CD4-positive, alpha-beta T cell treated with Interferon alpha-2 for 1 hour (primary cell): Measurements from ENCODE around the gene C1QTNF9B.

ENCODE experiments used
- DNase-seq, 2 donors: peaks; one replicate each; pipeline ENCODE4 v3.0.0-alpha.2; 2020 to 2022

Gene C1QTNF9B

DNA sequence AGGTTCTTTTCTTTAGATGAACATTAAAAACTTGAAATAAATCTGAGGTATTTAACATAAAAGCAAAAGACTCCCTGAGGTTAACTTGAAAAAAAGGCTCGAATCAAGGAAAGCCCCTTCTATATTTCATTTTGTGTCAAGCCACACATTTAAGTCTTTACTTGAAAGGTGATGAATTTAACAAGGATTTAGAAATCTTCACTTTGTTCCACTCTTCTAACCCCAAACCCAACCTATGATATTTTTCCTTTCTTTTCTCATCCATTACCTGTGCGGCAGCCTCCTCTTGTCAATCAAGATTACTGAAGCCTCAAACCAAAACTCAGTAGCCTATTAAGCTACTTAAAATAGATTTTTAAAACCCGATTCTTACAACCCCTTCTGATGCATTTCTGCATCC lies 41.9 kb downstream of the C1QTNF9B start:
- no peak for DNase-seq

GRCh38 chr13:23852351-23852750 lies 45.0 kb downstream of the C1QTNF9B start:
- DNase-seq: no peak

- DNase-seq: no peak
Observed at GRCh38 chr13:23851106-23851505, 46.2 kb downstream of the C1QTNF9B start.

GRCh38 chr13:23850134-23850533 lies 47.2 kb downstream of the C1QTNF9B start:
- no peak for DNase-seq

DNA sequence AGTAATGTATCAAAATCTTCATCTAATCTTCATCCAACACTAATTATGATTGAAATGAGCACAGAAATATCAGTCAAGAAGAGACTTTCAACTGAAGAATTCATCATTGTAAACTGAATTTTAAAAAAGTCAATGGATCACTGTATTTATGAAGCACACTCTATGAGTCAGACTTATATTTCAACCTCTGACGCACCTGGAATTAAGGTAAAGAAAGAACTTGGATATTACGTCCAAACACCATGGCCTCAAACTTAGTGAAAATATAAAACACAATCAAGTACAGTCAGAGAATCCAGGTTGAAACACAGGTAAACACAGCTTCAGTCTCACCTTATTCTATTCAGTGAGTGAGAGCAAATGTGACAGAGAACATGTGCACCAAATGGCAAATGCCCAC lies 47.6 kb downstream of the C1QTNF9B start:
- DNase-seq: no peak

DNA sequence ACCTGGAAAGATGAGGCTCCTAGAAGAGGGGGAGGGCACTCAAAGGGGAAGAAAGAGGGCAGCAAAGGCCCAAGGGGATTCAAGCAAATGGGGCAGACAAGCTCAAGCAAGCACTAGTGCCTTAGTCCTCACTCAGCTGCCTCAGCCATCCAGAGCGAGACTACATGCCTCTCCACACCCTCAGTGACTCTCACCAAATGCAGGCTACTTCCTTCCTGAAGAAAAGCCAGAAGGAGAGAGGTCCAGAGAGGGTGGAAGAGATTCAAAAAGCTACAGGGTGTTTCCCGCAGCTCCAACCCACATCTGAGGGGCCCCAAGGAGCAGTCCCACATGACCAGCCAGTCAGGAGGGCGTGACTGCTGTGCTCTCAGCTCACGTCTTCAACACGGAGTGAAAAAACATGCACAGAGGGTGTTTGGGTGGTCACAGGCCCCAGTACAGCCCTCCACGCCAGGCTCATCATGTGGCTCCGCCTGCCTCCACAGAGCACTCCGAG lies 48.6 kb downstream of the C1QTNF9B start:
- no peak for DNase-seq

- DNase-seq: no peak
Observed at GRCh38 chr13:23848019-23848418, 49.3 kb downstream of the C1QTNF9B start.

GRCh38 chr13:23847497-23847896 lies 49.8 kb downstream of the C1QTNF9B start:
- no peak for DNase-seq

DNA sequence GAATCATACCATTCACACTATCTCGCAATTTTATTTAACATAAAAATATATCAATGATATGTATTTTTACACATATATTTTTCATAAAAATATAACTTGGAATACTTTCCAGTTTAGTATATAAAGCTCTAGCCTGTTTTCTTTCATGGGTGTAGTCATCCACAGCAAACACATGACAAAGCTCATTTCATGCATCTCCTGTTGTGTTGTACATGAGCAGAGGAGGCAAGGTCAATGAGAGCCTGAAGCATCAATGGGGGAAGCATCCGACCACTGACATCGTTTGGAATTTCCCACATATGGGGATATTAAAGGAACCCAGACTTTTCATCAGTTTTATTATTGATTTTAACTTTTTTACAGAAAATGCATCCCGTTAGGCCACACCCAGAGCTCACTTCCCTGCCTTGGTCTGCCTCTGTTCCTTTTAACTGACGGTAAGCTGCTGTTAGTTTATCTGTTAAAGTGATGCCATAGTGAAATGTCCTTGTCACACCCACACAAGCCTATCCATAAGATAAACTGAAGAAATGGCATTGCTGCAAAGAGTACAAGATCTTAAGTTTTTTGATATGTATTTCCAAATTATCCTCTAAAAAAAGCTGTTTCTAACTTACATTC lies 52.1 kb downstream of the C1QTNF9B start:
- no peak for DNase-seq

GRCh38 chr13:23844132-23844531 lies 53.2 kb downstream of the C1QTNF9B start:
- DNase-seq: no peak

GRCh38 chr13:23843436-23843835 lies 53.9 kb downstream of the C1QTNF9B start:
- no peak for DNase-seq

- DNase-seq: no peak
Observed at GRCh38 chr13:23842406-23842805, 54.9 kb downstream of the C1QTNF9B start.
